Bronchial epithelial cell (primary cell): ENCODE data around the gene TM9SF1. TPM values are rescaled to one million over a fixed set of nuclear protein-coding genes. Genes with fewer than 3 reads are reported as not detected.

Experiments
- DNase-seq: peaks from one replicate; pipeline ENCODE4 v3.0.0-alpha.2; 2010; ENCODE audit warnings: low read depth
- FAIRE-seq: peaks from 2 replicates; lab custom pipeline; 2011; peaks lifted over from hg19 to GRCh38; lab: Jason Lieb, UNC
- H3K27me3 ChIP-seq: 2 replicates; pipeline ENCODE4 v1.5.1; 2011; ENCODE audit warnings: low read length; ENCODE audit not compliant: control insufficient read depth, insufficient read depth
- H3K36me3 ChIP-seq: 2 replicates; pipeline ENCODE4 v1.5.1; 2011; ENCODE audit warnings: low read length; ENCODE audit not compliant: control insufficient read depth, insufficient read depth
- H3K4me3 ChIP-seq: 2 replicates; pipeline ENCODE4 v1.5.1; 2011; ENCODE audit warnings: mild to moderate bottlenecking, low read depth, low read length, control low read depth
- CTCF ChIP-seq: IDR thresholded peaks from 2 replicates; pipeline ENCODE4 v1.5.1; 2011; ENCODE audit warnings: mild to moderate bottlenecking, moderate library complexity, low read length, control low read depth, inconsistent platforms; ENCODE audit not compliant: insufficient read depth, severe bottlenecking
- total RNA-seq: library from RNA; depleted of rRNA; stranded (reverse); fragments of >200 nt; gene quantifications from 2 replicates; pipeline ENCODE4 v1.2.1, GENCODE V29; 2014

TM9SF1 gene
- total RNA-seq, 1 donor from 2014 or later = 67.9 TPM

GRCh38 chr14:24147761-24148428, 47.3 kb downstream of the TM9SF1 start:
- FAIRE-seq (no peak), DNase-seq (no peak)
- TF ChIP-seq CTCF = no peak
- Histone ChIP-seq H3K36me3 (peaks cover 25% of the 10 kb centered on the region), H3K27me3 (no peaks in the 10 kb centered on the region), H3K4me3 (peak overlapping the region; percentile 77)

GRCh38 chr14:24146978-24147760, 48.1 kb downstream of the TM9SF1 start, which contains the start of gene RNF31:
RNF31 (plus strand) TSS chr14:24147498; CDS start chr14:24147699, 201 bp downstream.
- no peak for TF ChIP-seq CTCF
- no peak for FAIRE-seq

GRCh38 chr14:24146453-24146977, 48.7 kb downstream of the TM9SF1 start, which contains the start of gene PSME2:
PSME2 (minus strand) TSS chr14:24146610; CDS start chr14:24146581, 29 bp downstream.
- FAIRE-seq = no peak
- H3K27me3 ChIP-seq = no peaks in the 10 kb centered on the region
- TF ChIP-seq CTCF = no peak
- peak within 1 kb of the TSS; percentile 77 for H3K4me3 ChIP-seq
- peaks cover 21% of the 10 kb centered on the region for H3K36me3 ChIP-seq
- DNase-seq = peak; percentile 88

More at GRCh38 chr14:24146978-24147760, 48.1 kb downstream of the TM9SF1 start, which contains the start of gene RNF31:
- DNase-seq = peak; percentile 95
- Histone ChIP-seq H3K27me3 (no peaks in the 10 kb centered on the region), H3K36me3 (peaks cover 25% of the 10 kb centered on the region), H3K4me3 (peak within 1 kb of the TSS; percentile 77)

GRCh38 chr14:24145690-24146452, 49.4 kb downstream of the TM9SF1 start:
- no peak for FAIRE-seq
- DNase-seq = peak; percentile 71
- H3K4me3 ChIP-seq = peak overlapping the region; percentile 77
- no peak for TF ChIP-seq CTCF
- H3K36me3 ChIP-seq = peaks cover 15% of the 10 kb centered on the region
- H3K27me3 ChIP-seq = no peaks in the 10 kb centered on the region

GRCh38 chr14:24145219-24145618, 50.0 kb downstream of the TM9SF1 start:
- FAIRE-seq (no peak), DNase-seq (no peak)
- no peak for TF ChIP-seq CTCF
- Histone ChIP-seq H3K36me3 (peaks cover 11% of the 10 kb centered on the region), H3K4me3 (no peak overlapping the region), H3K27me3 (no peaks in the 10 kb centered on the region)
